A673 (cell line): Measurements from ENCODE around the gene PTPDC1.

Experiments used
- CTCF ChIP-seq: fragments of 300-800, 200-600 bp; sonication (generic); conservative IDR thresholded peaks from 2 replicates; pipeline ENCODE4 v1.5.1; 2017; ENCODE audit warnings: low read depth, mild to moderate bottlenecking, antibody characterized with exemption, low read length, moderate library complexity, mixed read lengths
- EZH2 ChIP-seq: fragments of 200-600 bp; sonication (generic); IDR thresholded peaks from 2 replicates; pipeline ENCODE4 v1.6.1; 2017; ENCODE audit warnings: borderline replicate concordance, low read depth, mild to moderate bottlenecking, mixed read lengths, antibody characterized with exemption, low read length; ENCODE audit not compliant: poor library complexity, severe bottlenecking

GRCh38 chr9:94140418-94140780 is 56.1 kb downstream of the PTPDC1 start:
- TF ChIP-seq CTCF: no peak
- no peak for TF ChIP-seq EZH2
